OCI-LY3 (cell line): ENCODE data around the gene RXRA.

Experiments used
- H2AFZ ChIP-seq: fragments of 200-600, 300-600 bp; shearing (Covaris generic); 2 replicates; pipeline ENCODE4 v1.6.0; 2014; ENCODE audit warnings: antibody characterized with exemption, low read depth, low read length
- H3K27ac ChIP-seq: fragments of 200-600, 300-600 bp; sonication (generic); 2 replicates; pipeline ENCODE4 v1.5.1; 2014; ENCODE audit warnings: mild to moderate bottlenecking, low read length, moderate library complexity, mixed read lengths
- H3K27me3 ChIP-seq: fragments of 200-600, 300-600 bp; sonication (generic); 2 replicates; pipeline ENCODE4 v1.6.1; 2014; ENCODE audit warnings: low read depth, low read length, mixed read lengths
- H3K36me3 ChIP-seq: fragments of 200-600, 300-600 bp; sonication (generic); replicated peaks from 2 replicates; pipeline ENCODE3; 2014; ENCODE audit warnings: low read depth, low read length, mixed read lengths
- H3K4me1 ChIP-seq: fragments of 300-600, 200-600 bp; sonication (generic); 2 replicates; pipeline ENCODE4 v1.6.1; 2014; ENCODE audit warnings: low read length, mixed read lengths
- H3K4me2 ChIP-seq: fragments of 200-600, 300-600 bp; sonication (generic); 2 replicates; pipeline ENCODE4 v1.6.1; 2014; ENCODE audit warnings: low read length, mixed read lengths
- H3K4me3 ChIP-seq: fragments of 300-600, 200-600 bp; sonication (generic); 2 replicates; pipeline ENCODE4 v1.5.1; 2014; ENCODE audit warnings: antibody characterized with exemption, mild to moderate bottlenecking, low read length, moderate library complexity
- H3K79me2 ChIP-seq: fragments of 300-600, 200-600 bp; shearing (Covaris generic); 2 replicates; pipeline ENCODE4 v1.6.1; 2014; ENCODE audit warnings: mild to moderate bottlenecking, low read length, mixed read lengths
- H3K9ac ChIP-seq: fragments of 300-600, 200-600 bp; shearing (Covaris generic); 2 replicates; pipeline ENCODE4 v1.6.0; 2014; ENCODE audit warnings: mild to moderate bottlenecking, low read length, moderate library complexity
- H3K9me3 ChIP-seq: fragments of 200-600, 300-600 bp; shearing (Covaris generic); 2 replicates; pipeline ENCODE4 v1.6.1; 2014; ENCODE audit warnings: low read length, mixed read lengths; ENCODE audit not compliant: insufficient read depth
- H4K20me1 ChIP-seq: fragments of 200-600, 300-600 bp; sonication (generic); 2 replicates; pipeline ENCODE4 v1.6.1; 2016; ENCODE audit warnings: low read length, mixed read lengths; ENCODE audit not compliant: insufficient read depth
- EZH2phosphoT487 ChIP-seq: fragments of 200-600 bp; shearing (Covaris generic); IDR thresholded peaks from 2 replicates; pipeline ENCODE4 v1.6.1; 2018; ENCODE audit warnings: antibody characterized with exemption, mixed run types, low read depth
- TF ChIP-seq, protein P1 (sequence below): fragments of 200-600, 300-600 bp; sonication (generic); IDR thresholded peaks from 2 replicates; pipeline ENCODE4 v1.5.1; 2014; ENCODE audit warnings: antibody characterized with exemption, low read length, low read depth

Gene RXRA

DNA sequence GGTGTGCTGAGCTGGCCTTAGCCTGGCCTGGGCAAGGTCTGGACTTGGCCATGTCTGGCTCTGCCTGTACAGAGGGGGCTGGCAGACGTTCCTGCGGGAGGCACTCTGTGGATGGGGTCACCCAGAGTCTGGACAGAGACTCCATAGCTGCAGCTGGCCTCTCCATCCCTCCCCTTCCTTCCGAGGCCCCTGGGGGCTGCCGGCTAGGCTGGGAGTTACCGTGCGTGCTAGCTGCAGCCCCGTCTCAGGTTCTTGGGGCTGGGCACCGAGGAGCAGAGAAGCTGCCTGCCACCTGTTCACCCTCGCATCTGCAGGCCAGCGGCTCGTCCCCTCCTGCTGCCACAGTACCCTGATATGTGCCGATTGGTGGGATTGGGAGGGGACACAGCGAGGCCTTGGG lies 63.4 kb downstream of the RXRA start:
- Histone ChIP-seq H3K4me2 (peak overlapping the region; percentile 96), H3K36me3 (no peaks in the 10 kb centered on the region), H3K9me3 (no peaks in the 10 kb centered on the region), H2AFZ (no peak overlapping the region), H3K27me3 (no peaks in the 10 kb centered on the region), H3K9ac (peak overlapping the region; percentile 81), H3K4me1 (peaks cover 55% of the 10 kb centered on the region), H3K4me3 (peak overlapping the region; percentile 93; the same call in 1 of the 2 replicates), H3K79me2 (peaks cover 40% of the 10 kb centered on the region), H4K20me1 (peaks cover 6% of the 10 kb centered on the region; the same call in 1 of the 2 replicates), H3K27ac (peak overlapping the region; percentile 95)
- TF ChIP-seq, protein P1, sequence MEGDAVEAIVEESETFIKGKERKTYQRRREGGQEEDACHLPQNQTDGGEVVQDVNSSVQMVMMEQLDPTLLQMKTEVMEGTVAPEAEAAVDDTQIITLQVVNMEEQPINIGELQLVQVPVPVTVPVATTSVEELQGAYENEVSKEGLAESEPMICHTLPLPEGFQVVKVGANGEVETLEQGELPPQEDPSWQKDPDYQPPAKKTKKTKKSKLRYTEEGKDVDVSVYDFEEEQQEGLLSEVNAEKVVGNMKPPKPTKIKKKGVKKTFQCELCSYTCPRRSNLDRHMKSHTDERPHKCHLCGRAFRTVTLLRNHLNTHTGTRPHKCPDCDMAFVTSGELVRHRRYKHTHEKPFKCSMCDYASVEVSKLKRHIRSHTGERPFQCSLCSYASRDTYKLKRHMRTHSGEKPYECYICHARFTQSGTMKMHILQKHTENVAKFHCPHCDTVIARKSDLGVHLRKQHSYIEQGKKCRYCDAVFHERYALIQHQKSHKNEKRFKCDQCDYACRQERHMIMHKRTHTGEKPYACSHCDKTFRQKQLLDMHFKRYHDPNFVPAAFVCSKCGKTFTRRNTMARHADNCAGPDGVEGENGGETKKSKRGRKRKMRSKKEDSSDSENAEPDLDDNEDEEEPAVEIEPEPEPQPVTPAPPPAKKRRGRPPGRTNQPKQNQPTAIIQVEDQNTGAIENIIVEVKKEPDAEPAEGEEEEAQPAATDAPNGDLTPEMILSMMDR = no peak
- no peak for TF ChIP-seq EZH2phosphoT487

DNA sequence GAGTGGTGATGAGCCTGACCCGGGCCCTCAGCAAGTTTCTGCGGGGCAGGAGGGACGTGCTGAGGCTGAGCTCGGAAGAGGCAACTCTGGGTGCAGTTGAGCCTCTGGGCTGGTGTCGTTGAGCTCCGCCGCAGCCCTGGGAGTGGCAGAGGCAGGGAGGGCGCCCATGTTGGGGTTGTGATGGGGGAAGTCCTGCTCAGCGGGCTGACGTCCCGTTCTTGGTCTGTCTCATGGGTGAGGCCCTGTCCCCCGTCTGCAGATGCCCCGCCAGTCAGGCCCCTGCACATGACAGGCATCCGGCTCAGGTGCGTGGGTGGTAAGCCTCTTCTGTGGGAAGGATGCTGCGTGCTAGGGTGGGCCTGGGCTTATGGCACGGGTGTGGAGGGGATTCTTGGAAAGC lies 64.3 kb downstream of the RXRA start:
- Histone ChIP-seq H4K20me1 (no peaks in the 10 kb centered on the region), H3K4me1 (peaks cover 64% of the 10 kb centered on the region), H3K27ac (peak overlapping the region; percentile 95)

DNA sequence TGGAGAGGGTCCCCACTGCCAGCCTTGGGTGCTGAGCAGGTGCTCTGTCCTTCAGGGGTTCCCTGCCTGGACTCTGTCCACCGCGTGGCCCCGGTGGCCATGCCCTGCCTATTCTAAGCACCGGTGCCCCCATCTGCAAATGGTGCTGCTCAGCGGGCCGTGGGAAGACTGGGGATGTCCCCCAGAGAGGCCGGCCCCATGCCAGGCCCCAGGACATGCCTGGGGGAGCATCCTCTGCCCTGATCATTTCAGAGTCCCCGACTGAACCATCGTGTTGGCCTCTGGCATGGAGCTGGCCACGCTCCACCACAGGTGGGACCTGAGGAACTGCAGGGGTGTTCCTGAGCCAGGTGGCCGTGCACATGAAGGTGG lies 64.7 kb downstream of the RXRA start:
- Histone ChIP-seq H3K27ac (peak overlapping the region; percentile 95), H3K79me2 (peaks cover 53% of the 10 kb centered on the region), H3K9me3 (no peaks in the 10 kb centered on the region), H4K20me1 (no peaks in the 10 kb centered on the region), H3K4me2 (peak overlapping the region; percentile 96), H3K36me3 (no peaks in the 10 kb centered on the region), H3K4me1 (peaks cover 68% of the 10 kb centered on the region), H3K4me3 (peak overlapping the region; percentile 93), H3K9ac (peak overlapping the region; percentile 81; the same call in 1 of the 2 replicates), H2AFZ (no peak overlapping the region), H3K27me3 (no peaks in the 10 kb centered on the region)
- TF ChIP-seq, protein P1 = no peak
- TF ChIP-seq EZH2phosphoT487 = no peak

More for the DNA sequence above, 64.3 kb downstream of the RXRA start:
- Histone ChIP-seq H3K36me3 (no peaks in the 10 kb centered on the region), H3K9ac (peak overlapping the region; percentile 81), H3K4me3 (peak overlapping the region; percentile 93), H3K27me3 (no peaks in the 10 kb centered on the region), H3K79me2 (peaks cover 49% of the 10 kb centered on the region), H2AFZ (no peak overlapping the region), H3K9me3 (no peaks in the 10 kb centered on the region), H3K4me2 (peak overlapping the region; percentile 96)
- TF ChIP-seq, protein P1 = no peak

DNA sequence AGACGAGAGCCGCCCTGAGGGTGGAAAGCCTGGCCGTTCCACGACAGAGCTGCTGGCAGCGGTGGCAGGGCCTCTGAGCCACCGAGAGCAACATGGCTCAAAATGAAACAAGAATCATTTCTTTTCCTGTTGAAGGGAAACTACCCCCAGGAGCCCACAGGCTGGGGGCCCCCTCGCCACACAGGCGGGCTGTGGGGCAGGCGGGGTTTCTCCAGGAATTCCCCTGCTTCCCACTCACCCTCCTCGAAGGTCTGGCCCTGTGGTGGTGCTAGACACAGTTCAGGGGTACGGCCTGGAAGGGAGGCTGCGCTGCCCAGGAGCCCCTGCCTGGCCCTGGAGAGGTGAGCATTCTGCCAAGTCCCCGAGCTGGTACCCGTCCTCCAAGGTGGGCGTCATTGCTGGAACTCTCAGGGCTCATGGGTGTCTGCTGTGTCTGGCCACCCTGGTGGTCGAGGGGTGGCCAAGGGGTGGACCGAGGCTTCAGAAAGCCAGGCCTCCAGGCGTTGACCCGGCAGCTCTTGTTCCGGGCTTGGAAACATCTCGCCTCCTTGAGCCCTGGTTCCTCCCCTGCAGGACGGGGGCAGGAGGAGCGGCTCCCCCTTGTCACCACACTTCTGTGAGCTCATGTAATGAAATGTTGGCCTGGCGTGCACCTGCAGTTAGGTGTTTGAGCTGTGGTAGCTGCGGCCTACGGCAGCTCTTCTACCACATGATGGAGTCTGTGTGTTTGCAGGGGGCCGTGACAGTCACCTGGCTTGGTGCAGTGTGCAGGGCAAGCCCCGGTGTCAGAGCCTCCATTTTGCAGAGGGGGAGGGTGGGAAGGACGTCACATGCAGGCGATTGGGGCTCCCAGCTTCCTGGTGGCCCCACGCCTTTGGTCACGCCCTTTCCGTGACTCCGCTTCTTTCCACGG lies 65.3 kb downstream of the RXRA start:
- Histone ChIP-seq H3K9ac (peak overlapping the region; percentile 87), H3K9me3 (no peaks in the 10 kb centered on the region), H3K36me3 (no peaks in the 10 kb centered on the region), H3K4me1 (peaks cover 74% of the 10 kb centered on the region), H3K79me2 (peaks cover 57% of the 10 kb centered on the region), H3K27ac (peak overlapping the region; percentile 95), H3K4me2 (peak overlapping the region; percentile 96), H3K4me3 (peak overlapping the region; percentile 93), H3K27me3 (no peaks in the 10 kb centered on the region), H4K20me1 (no peaks in the 10 kb centered on the region), H2AFZ (no peak overlapping the region)
- peak; percentile 88 for TF ChIP-seq EZH2phosphoT487
- TF ChIP-seq, protein P1 = peak; percentile 15
